ENCODE data around the gene BICD1.

DNA sequence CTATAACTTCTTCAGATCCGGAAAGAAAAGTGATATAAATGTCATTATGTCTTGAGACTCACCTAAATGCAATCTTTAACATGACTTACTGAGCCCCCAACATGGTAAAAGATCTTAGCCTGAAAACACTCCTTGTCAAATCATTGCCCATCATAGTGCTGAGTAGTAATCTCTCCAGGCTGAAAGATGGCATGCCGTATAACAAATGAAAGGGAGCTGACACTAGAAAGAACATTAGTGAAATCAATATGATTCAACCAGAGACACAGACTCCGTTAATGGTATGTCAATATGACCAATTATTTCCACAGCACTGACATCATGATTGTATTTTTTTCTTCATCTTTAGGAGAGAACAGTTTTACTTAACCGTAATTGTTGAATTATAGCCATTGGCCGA is 54.4 kb downstream of the BICD1 start:
- no peak for TF ChIP-seq CTCF (IDR thresholded peaks at IDR 0.05)
- no peak for TF ChIP-seq POLR2A (IDR thresholded peaks at IDR 0.05)

All from esophagus squamous epithelium (tissue), 4 donors.